GM19025 (cell line): ENCODE data around the gene PRRT3.

Experiments used
- ATAC-seq: cut with Tn5 transposase; IDR thresholded peaks from one replicate; pipeline ENCODE4 v1.9.1; 2021; ENCODE audit warnings: mild to moderate bottlenecking, low read depth, moderate library complexity; ENCODE audit not compliant: unreplicated experiment

Gene PRRT3

DNA sequence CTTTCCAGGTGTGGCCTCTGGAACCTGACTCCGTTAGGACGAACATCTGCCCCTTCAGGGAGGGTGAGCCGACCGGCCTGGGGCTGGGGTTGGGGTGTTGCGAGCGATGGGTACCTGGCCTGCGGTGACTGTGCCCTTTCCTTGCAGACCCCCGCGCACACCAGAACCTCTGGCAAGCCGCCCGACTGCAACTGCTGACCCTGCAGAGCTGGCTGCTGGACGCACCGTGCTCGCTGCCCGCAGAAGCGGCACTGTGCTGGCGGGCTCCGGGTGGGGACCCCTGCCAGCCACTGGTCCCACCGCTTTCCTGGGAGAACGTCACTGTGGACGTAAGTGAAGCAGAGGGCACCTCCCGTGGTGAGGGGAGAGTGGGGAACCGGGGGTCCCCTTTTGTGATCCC lies 24.1 kb downstream of the PRRT3 start:
- no peak for ATAC-seq

DNA sequence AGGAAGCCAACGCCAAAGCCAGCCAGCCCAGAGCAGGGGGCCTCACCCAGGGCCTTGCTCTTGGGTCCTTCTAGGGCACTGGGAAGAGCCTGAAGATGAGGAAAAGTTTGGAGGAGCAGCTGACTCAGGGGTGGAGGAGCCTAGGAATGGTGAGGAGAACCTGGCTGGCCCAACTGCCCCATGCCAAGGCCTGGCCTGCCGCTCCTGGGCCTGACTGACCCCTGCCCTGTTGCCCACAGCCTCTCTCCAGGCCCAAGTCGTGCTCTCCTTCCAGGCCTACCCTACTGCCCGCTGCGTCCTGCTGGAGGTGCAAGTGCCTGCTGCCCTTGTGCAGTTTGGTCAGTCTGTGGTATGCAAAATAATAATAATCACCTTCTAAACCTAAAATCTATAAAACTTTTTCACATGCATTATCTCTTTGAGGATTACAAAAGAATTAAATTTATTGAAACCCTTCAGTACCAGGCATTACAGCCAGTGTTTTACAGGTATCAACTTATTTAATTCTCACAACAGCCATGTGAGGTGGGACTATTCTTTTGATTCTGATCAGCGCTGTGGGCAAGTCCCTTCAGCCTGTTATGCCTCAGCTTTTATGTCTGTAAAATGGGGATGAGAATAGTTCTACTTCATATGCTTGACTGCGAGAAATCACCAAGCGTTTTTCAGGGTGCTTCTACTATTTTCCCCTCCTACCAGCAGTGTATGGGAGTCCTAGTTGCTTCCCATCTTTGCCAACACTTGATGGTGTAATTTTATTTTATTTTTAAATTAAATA lies 33.8 kb downstream of the PRRT3 start:
- no peak for ATAC-seq

DNA sequence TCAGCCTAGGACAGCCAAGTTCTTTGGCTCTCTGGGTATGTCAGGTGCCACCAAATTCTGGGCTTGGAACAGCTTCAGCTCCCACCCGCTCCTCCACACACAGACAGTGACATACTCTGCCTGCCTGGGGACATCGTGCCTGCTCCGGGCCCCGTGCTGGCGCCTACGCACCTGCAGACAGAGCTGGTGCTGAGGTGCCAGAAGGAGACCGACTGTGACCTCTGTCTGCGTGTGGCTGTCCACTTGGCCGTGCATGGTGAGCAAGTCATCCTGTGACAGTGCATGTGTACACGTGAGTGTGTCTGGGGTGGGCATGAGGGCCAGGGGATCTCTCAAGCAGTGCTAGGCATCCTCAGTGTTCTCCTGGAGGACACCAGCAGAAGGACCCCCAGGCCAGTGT lies 34.4 kb downstream of the PRRT3 start:
- ATAC-seq = no peak

DNA sequence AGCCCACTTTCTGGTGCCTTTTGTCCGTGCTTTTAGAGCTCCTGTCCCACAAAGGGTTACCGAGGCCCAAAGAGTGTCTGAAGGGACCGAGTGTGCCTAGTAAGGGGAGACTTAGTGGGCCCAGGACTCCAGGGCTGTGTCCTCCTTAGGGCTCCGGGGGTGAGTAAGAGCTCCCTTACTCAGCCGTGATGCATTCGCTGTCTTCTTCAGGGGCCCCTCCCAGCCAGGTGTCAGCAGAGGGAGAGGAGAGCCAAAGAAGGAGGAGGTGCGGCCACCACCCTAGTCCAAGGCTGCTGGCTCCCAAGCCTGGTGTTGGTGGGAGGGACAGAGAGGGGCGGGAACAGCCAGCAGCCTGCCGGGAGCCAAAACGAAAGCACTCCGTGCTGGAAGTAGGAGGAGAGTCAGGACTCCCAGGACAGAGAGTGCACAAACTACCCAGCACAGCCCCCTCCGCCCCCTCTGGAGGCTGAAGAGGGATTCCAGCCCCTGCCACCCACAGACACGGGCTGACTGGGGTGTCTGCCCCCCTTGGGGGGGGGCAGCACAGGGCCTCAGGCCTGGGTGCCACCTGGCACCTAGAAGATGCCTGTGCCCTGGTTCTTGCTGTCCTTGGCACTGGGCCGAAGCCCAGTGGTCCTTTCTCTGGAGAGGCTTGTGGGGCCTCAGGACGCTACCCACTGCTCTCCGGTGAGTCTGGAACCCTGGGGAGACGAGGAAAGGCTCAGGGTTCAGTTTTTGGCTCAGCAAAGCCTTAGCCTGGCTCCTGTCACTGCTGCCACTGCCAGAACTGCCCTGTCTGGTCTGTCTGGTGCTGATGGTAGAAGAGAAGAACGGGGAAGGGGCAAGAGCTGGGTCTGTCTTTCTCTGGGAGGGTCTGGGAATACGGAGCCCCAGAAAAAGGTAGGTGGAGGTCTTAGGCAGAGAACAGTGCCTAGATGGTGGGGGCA lies 35.2 kb downstream of the PRRT3 start, which contains the start of gene IL17RC:
Gene IL17RC, plus strand, starts transcription at position 365 of the 947 bp plus-strand sequence. Its CDS starts 218 bp downstream, at position 583.
- ATAC-seq = no peak

DNA sequence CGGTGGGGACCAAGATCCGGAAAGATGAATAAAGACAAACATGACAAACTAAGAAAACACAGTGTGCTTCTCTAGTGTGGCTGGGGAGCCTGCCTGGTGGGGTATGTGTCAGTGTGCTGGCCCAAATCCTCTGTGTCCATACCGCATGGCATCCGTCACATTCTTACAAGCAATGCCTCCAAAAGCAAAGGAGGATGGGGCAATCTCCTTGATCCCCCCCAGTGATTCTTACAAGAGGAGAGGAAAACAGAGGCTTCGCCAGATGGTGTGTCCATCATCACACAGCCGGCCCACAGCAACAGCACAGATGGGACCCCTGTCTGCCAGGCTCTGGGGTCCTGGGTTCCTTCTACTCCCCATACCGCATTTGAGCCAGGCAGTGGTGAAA lies 35.9 kb downstream of the PRRT3 start:
- ATAC-seq = no peak

DNA sequence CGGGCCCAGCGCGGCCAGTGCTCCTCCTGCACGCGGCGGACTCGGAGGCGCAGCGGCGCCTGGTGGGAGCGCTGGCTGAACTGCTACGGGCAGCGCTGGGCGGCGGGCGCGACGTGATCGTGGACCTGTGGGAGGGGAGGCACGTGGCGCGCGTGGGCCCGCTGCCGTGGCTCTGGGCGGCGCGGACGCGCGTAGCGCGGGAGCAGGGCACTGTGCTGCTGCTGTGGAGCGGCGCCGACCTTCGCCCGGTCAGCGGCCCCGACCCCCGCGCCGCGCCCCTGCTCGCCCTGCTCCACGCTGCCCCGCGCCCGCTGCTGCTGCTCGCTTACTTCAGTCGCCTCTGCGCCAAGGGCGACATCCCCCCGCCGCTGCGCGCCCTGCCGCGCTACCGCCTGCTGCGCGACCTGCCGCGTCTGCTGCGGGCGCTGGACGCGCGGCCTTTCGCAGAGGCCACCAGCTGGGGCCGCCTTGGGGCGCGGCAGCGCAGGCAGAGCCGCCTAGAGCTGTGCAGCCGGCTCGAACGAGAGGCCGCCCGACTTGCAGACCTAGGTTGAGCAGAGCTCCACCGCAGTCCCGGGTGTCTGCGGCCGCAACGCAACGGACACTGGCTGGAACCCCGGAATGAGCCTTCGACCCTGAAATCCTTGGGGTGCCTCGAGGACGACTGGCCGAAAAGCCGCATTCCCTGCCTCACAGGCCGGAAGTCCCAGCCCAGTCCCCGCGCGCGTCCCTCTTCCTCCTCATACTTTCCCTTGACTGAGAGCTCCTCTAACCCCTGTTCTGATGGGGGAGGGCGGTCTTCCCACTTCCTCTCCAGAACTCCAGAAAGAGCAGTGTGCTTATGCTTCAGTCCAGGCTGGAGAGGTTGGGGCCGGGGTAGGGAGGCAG lies 36.7 kb downstream of the PRRT3 start:
- peak; percentile 47 for ATAC-seq

DNA sequence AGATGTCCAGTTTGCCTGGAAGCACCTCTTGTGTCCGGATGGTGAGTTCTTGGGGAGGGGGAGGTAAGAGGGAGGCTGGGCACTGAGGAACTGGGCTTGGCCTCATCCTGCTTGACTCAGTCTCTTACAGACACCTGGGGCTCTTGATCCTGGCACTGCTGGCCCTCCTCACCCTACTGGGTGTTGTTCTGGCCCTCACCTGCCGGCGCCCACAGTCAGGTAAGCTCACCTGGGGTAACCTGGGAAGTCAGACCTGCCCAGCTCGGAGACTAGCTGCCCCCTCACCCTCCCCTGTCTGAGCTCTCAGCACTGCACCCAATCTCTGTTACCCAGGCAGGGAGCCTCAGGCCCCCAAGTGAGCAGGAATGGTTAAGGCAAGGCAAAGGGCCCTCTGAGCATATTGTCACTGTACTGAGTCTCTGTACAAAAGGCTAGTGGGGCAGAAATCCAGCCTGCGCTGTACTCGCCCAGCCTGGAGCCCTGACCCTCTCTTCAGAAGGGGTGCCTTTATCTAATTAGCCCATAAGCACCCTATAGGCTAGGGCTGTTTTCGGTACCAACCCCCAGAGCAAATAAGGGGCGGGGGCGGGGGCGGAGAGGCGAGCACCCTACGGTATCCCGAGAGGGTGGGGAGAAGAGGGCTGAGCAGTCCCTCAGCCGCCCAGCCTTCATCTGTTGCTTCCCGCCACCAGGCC lies 37.5 kb downstream of the PRRT3 start:
- ATAC-seq = no peak

DNA sequence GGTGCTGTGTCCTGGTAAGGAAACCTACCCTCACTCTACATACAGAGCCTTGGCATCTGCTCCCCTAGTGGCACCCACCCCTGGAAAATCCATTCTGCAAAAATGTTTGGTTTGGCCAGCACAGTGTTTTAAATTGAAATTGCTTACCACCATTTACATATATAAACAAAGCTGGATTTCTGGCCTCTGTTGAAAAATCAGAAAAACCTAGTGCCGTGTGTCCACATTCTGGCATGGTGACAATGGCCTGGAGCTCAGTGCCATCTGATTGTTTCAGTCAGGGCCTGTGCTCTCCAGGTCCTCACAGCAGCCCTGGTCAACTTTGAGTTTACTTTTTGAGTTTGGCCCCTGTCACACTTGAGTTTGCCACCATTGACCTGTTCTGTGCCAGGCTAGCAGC lies 38.2 kb downstream of the PRRT3 start:
- no peak for ATAC-seq

DNA sequence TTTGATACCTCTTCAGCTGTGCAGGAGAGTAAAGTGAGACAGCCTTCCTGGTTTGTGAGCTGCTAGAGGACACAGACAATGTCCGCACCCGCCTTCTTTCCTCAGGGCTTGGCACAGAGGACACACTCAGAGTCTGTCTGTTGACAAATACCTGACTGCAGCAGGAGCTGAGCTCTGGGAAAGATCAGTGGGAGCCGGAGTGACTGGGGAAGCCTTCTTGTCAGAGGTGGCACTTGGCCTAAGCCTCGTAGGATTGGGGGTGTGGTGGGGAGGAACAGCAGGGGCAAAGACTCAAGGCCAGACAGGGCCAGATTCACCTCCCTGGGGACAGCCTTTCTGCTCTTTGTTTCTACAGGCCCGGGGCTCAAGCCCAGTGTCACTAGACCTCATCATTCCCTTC lies 38.6 kb downstream of the PRRT3 start:
- ATAC-seq = no peak

DNA sequence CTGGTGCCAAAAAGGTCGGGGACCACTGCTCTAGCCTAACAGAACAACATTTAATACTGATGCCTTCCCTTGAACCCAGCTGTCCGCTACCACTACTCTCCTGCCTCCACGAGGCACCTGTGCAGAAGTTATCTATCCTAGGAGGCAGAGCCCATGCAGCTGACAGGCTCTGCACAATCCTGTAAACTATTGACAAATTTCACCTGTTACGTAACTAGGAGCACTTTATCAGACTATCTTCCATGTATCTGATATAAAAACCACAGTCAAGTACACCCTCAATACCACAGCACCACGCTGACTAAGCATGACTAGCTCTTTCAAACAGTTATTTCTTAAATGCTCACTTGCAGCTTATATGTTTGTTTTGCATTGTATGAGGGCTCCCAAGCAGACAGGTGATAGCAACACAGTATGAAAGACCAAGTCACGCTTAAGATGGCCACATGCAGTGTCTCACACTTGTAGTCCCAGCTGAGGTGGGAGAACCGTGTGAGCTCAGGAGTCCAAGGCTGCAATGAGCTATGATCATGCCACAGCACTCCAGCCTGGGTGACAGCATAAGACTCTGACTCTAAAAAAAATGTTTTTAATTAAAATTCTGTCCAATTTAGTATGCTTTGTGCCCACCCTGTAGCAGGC lies 39.8 kb downstream of the PRRT3 start:
- no peak for ATAC-seq

DNA sequence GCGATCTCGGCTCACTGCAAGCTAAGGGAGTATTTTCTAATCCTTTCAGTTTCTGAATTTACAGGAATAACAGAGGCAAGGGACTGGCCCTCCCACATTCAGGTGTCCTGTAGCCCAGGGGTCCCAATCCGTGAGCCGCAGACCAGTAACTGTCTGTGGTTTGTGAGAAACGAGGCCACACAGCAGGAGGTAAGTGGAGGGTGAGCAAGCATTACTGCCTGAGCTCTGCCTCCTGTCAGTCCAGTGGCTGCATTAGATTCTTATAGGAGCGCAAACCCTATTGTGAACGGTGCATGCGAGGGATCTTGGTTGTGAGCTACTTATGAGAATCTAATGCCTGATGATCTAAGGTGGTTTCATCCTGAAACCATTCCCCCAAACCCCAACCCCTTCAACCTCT lies 40.3 kb downstream of the PRRT3 start:
- ATAC-seq = no peak

DNA sequence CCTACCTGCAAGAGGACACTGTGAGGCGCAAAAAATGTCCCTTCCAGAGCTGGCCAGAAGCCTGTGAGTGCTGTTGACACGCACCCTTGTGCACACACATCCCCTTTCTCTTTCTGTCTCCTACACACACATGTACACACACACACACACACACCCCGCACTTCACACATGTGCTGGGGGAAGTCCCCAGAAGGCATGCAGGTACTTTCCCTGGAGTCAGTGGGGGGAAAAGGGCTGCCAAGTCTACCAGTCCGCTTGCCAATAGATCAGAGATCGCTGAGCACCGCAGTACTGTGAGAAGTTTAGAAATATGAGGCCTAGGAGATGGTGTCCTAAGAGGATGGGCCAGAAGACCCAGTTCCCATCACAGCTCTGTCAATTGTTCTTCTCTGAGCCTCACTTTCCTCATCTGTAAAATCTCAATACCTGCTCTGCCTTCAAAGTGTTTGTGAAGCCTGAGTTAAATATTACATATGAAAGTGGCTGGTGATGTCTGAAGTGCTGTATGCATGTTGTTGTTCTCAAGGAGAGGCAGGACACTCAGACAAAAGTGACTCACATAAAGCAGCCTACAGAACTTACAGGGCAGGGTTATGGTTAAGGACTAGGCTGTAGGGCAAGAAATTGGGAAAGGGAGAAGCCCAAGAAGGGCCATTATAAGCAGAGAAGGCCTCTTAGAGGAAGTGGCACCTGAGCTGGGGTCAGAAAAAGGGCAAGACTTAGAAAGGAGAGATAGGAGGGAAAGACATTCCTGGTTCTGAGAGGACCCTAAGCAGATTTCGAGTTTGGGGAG lies 42.8 kb downstream of the PRRT3 start:
- ATAC-seq = no peak

DNA sequence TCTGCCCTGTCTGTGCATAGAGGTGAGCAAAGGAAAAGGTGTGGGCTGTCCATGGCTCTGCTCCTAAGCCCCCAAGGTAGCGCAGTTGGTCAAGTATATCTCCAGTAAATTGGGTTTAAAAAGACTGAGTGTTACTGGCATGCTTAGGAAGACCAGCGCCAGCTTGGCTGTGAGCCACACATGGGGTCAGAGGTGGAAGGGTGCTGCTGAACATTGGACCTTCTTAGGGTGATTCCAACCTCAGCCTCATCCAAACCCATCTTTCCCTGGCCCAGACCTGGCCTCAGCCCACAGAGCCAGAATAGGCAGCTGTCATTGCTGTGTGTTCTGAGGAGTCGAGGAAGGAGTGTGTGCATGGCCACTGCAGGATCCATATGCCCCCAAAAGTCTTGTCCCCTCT lies 43.9 kb downstream of the PRRT3 start:
- no peak for ATAC-seq

DNA sequence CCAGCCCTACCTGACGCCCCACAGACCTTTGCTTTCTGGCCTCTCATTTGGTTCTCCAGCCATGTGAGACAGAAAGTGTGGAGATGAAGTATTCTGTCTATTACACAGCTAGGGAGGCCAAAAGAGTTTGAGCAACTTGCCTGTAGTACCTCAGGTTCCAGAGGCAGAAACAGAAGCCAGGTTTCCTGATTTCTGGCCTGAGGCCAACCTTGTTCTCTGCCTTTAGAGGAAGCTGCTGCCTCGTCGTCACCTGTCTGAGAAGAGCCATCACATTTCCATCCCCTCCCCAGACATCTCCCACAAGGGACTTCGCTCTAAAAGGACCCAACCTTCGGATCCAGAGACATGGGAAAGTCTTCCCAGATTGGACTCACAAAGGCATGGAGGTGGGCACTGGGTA lies 45.7 kb downstream of the PRRT3 start:
- ATAC-seq = no peak

DNA sequence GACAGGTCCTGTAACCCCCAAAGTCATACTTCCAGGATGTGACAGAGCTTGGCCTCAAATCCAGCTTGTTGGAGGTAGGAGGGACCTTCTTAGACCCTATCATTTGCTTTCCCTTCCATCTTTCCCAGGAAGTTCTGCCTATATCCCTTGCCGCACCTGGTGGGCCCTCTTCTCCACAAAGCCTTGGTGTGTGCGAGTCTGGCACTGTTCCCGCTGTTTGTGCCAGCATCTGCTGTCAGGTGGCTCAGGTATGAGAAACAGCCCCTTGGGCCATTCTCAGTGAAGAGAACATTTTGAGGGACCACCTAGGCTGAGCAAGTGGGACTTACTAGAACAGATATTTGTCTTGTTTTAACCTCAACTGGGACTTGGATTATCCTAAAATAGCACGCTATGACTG lies 48.3 kb downstream of the PRRT3 start:
- no peak for ATAC-seq

DNA sequence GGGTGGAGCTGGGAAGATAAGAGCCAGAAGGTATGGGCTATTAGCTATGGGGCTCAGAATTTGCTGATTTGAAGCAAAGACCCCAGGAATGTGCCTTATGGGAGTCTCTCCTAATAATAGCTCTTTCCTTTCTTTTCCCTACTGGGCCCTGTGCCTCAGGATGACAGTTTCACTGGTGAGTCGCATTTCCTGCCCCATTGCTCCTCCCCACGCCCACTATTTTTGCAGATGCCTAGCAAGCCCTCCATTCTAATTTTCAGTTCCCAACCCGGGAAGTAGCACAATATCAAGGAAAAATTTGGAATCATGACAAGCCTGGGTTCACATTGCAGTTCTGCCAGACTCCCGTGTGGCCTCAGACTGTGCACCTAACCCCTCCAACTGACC lies 49.0 kb downstream of the PRRT3 start:
- no peak for ATAC-seq

DNA sequence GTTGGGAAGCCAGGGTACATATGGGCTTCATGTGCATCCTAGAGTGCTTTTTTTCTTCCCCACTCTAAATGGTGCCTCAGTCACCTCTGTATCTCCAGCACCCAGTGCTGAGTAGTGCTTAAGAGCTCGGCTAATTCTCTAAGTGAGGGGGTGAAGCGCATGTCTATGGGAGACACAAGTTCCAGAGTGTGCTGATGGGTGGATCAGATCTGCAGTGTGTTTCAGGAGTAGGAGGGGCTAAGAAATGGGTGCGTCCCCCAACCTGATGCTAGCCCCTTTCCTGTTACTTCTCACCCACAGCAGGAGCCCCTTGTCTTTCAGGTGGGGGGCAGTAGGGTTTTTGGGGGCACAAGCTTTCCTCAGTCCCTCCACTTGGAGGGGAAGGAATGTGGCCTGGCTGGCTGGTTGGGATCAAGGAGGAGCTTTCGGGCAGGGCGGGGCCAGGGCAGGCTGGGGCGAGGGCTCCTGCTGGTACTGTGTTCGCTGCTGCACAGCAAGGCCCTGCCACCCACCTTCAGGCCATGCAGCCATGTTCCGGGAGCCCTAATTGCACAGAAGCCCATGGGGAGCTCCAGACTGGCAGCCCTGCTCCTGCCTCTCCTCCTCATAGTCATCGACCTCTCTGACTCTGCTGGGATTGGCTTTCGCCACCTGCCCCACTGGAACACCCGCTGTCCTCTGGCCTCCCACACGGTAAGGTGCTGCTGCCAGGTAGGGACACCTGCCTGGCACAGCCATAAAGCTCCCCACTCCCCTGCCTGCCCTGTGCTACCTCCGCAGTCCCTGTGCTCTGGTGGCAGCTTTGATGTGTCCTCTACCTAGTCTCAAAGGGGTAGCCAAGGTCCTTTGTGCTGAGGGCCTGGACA lies 49.6 kb downstream of the PRRT3 start, which contains the start of gene IL17RE:
Gene IL17RE, plus strand, starts transcription at position 477 of the 866 bp plus-strand sequence. Its CDS starts 85 bp downstream, at position 562.
- no peak for ATAC-seq

DNA sequence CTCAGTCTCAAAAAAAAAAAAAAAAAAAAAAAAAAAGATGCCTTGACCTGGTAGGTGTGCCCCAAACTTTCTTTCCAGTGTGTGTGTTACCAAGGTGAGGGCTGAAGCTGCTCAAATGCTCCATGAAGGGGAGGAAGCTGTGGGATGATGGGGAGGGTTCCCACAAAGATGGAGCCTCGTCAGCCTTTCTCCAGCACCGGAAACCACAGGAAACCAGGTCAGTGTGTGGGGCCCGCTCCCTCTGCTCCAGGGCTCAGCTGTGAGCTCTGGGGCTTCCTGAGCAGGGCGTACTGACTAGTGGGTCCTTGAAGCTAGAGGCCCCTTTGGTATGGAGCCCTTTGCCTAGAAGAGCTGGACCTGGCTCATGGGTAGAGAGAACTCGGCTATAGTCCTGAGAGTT lies 50.2 kb downstream of the PRRT3 start:
- no peak for ATAC-seq
